Neuronal stem cell (in vitro differentiated cells): ENCODE results near the gene RBBP7.

Experiments
- DNase-seq: peaks from one replicate; pipeline ENCODE4 v3.0.0-alpha.2; 2013; ENCODE audit warnings: low spot score
- H2AFZ ChIP-seq: one replicate; pipeline ENCODE4 v1.6.1; 2013; ENCODE audit warnings: mild to moderate bottlenecking, low read length, inconsistent platforms
- H2AK5ac ChIP-seq: 2 replicates; pipeline ENCODE4 v1.6.1; 2013; ENCODE audit warnings: low read depth, mild to moderate bottlenecking, inconsistent platforms, low read length, moderate library complexity, mixed read lengths
- H2BK120ac ChIP-seq: 2 replicates; pipeline ENCODE4 v1.6.1; 2013; ENCODE audit warnings: low read depth, mild to moderate bottlenecking, inconsistent platforms, low read length, moderate library complexity, mixed read lengths
- H2BK12ac ChIP-seq: one replicate; pipeline ENCODE4 v1.6.1; 2013; ENCODE audit warnings: low read length, inconsistent platforms
- H2BK15ac ChIP-seq: 2 replicates; pipeline ENCODE4 v1.6.1; 2013; ENCODE audit warnings: mild to moderate bottlenecking, low read length, inconsistent platforms, mixed read lengths
- H2BK5ac ChIP-seq: one replicate; pipeline ENCODE4 v1.6.1; 2013; ENCODE audit warnings: inconsistent platforms, mild to moderate bottlenecking, low read length, moderate library complexity
- H3K14ac ChIP-seq: one replicate; pipeline ENCODE4 v1.6.1; 2013; ENCODE audit warnings: low read length, inconsistent platforms
- H3K18ac ChIP-seq: 2 replicates; pipeline ENCODE4 v1.6.1; 2013; ENCODE audit warnings: low read length, inconsistent platforms
- H3K23ac ChIP-seq: 2 replicates; pipeline ENCODE4 v1.6.1; 2013; ENCODE audit warnings: low read depth, mild to moderate bottlenecking, mixed read lengths, low read length, inconsistent platforms; ENCODE audit not compliant: poor library complexity
- H3K27ac ChIP-seq: replicated peaks from 3 replicates; pipeline ENCODE4 v1.5.1; 2013; ENCODE audit warnings: low read length, inconsistent platforms
- H3K27me3 ChIP-seq, 3 experiments: 2 replicates each; pipeline ENCODE4 v1.6.1; 2013; ENCODE audit warnings: low read length in 3 of 3, mild to moderate bottlenecking in 2 of 3, inconsistent platforms in 1 of 3, low read depth in 1 of 3, mixed read lengths in 1 of 3, moderate library complexity in 1 of 3; ENCODE audit not compliant: control insufficient read depth in 3 of 3, insufficient read depth in 3 of 3
- H3K36me3 ChIP-seq, 2 donors: replicated peaks in 1 of 2; 2 replicates each; pipeline ENCODE4 v1.6.1; 2013; ENCODE audit warnings: low read length in 2 of 2; ENCODE audit not compliant: control insufficient read depth in 2 of 2, insufficient read depth in 2 of 2
- H3K4ac ChIP-seq: 2 replicates; pipeline ENCODE4 v1.6.1; 2013; ENCODE audit warnings: inconsistent platforms, mild to moderate bottlenecking, low read length, moderate library complexity
- H3K4me1 ChIP-seq, 2 donors: 1 replicate in 1 of 2; 2 replicates in 1 of 2; pipeline ENCODE4 v1.6.1; 2013; ENCODE audit warnings: low read length in 2 of 2, low read depth in 1 of 2; ENCODE audit not compliant: control insufficient read depth in 2 of 2, insufficient read depth in 1 of 2
- H3K4me2 ChIP-seq: one replicate; pipeline ENCODE4 v1.6.1; 2013; ENCODE audit warnings: mild to moderate bottlenecking, low read length, inconsistent platforms; ENCODE audit not compliant: insufficient read depth, poor library complexity, severe bottlenecking
- H3K4me3 ChIP-seq, 2 donors: 2 replicates each; pipeline ENCODE4 v1.5.1; 2013; ENCODE audit warnings: low read length in 2 of 2, mild to moderate bottlenecking in 2 of 2, inconsistent platforms in 1 of 2, moderate library complexity in 1 of 2
- H3K79me1 ChIP-seq: one replicate; pipeline ENCODE4 v1.6.1; 2013; ENCODE audit warnings: low read depth, mild to moderate bottlenecking, inconsistent platforms, low read length, moderate library complexity
- H3K9ac ChIP-seq: one replicate; pipeline ENCODE4 v1.6.1; 2013; ENCODE audit warnings: mild to moderate bottlenecking, low read depth, low read length, inconsistent platforms; ENCODE audit not compliant: poor library complexity
- H3K9me3 ChIP-seq, 2 donors: replicated peaks in 1 of 2; 2 replicates each; pipeline versions ENCODE3 to v1.6.1; 2013; ENCODE audit warnings: low read length in 2 of 2, mild to moderate bottlenecking in 2 of 2, inconsistent platforms in 1 of 2, low read depth in 1 of 2, mixed read lengths in 1 of 2, moderate library complexity in 1 of 2; ENCODE audit not compliant: control insufficient read depth in 2 of 2, insufficient read depth in 1 of 2
- H4K8ac ChIP-seq: one replicate; pipeline ENCODE4 v1.6.1; 2013; ENCODE audit warnings: low read depth, mild to moderate bottlenecking, inconsistent platforms, low read length, moderate library complexity
- H4K91ac ChIP-seq: one replicate; pipeline ENCODE4 v1.6.1; 2013; ENCODE audit warnings: low read length, low read depth, mild to moderate bottlenecking, inconsistent platforms; ENCODE audit not compliant: poor library complexity
- WGBS, 2 donors: extraction: QIAGEN DNeasy Blood & Tissue Kit; methylation state at CpG; one replicate each; pipeline ENCODE4 v1.1.7; 2013; ENCODE audit warnings: missing lambda C conversion rate in 2 of 2, mixed read lengths in 1 of 2; ENCODE audit not compliant: insufficient read length in 2 of 2, insufficient replicate concordance in 1 of 2; ENCODE audit errors: extremely low coverage in 2 of 2; 5-methylcytosine and 5-hydroxymethylcytosine counted together

Gene RBBP7

DNA sequence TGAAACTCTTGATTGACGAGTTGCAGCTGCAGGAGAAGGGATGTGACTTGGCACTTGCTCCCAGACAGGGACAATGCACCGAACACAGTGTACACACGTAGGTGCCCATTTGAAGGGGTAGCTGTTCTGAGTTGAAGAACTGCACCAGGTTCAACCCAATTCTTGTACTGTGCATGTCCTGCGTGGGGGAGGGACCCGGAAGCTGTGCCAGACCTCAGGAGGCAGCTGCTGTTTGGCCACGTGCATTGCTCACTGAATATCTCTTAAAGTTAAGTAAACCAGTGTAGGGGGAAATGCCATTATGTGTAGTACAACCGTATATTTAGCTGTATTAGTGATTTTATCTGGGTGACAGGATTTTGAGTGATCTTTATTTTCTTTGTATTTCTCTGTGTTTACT, 12.0 kb upstream of the RBBP7 start:
- WGBS, 2 donors: no CpG with 5 or more reads among the region's 7 CpGs
- Histone ChIP-seq H2BK120ac (no peak overlapping the region), H3K4me3 (no peak overlapping the region), H4K91ac (no peak overlapping the region), H3K27ac (no peak overlapping the region), H2BK15ac (no peak overlapping the region), H3K4ac (no peak overlapping the region), H3K14ac (no peak overlapping the region), H3K23ac (no peak overlapping the region), H3K9ac (no peak overlapping the region), H2AK5ac (no peak overlapping the region), H4K8ac (no peak overlapping the region), H3K9me3 (no peaks in the 10 kb centered on the region), H2BK12ac (no peak overlapping the region), H2BK5ac (no peak overlapping the region), H3K79me1 (no peaks in the 10 kb centered on the region), H2AFZ (peak overlapping the region; percentile 69), H3K36me3 (no peaks in the 10 kb centered on the region), H3K4me1 (no peaks in the 10 kb centered on the region), H3K4me2 (no peak overlapping the region), H3K18ac (no peak overlapping the region), H3K27me3 (peaks cover 0 to 67% (median 0%) of the 10 kb centered on the region in 3 experiments)
- no peak for DNase-seq

- DNase-seq: no peak
- H2AK5ac ChIP-seq: no peak overlapping the region
- no peaks in the 10 kb centered on the region for H3K4me1 ChIP-seq
- H3K4me2 ChIP-seq: no peak overlapping the region
- H3K36me3 ChIP-seq: no peaks in the 10 kb centered on the region
- no peak overlapping the region for H2AFZ ChIP-seq
- H2BK120ac ChIP-seq: no peak overlapping the region
- peaks cover 0 to 88% (median 0%) of the 10 kb centered on the region in 3 experiments for H3K27me3 ChIP-seq
- no peak overlapping the region for H3K18ac ChIP-seq
- H3K9me3 ChIP-seq: no peaks in the 10 kb centered on the region
- H2BK5ac ChIP-seq: no peak overlapping the region
- H4K8ac ChIP-seq: no peak overlapping the region
- H3K23ac ChIP-seq: no peak overlapping the region
- no peak overlapping the region for H3K9ac ChIP-seq
- H3K27ac ChIP-seq: no peak overlapping the region
- H3K4me3 ChIP-seq: no peak overlapping the region
- H3K79me1 ChIP-seq: no peaks in the 10 kb centered on the region
- H3K14ac ChIP-seq: no peak overlapping the region
- no peak overlapping the region for H4K91ac ChIP-seq
- no peak overlapping the region for H3K4ac ChIP-seq
- WGBS, 2 donors: no CpG with 5 or more reads among the region's 1 CpG
- no peak overlapping the region for H2BK15ac ChIP-seq
- H2BK12ac ChIP-seq: no peak overlapping the region
These were observed 6.5 kb upstream of the RBBP7 start for GRCh38 chrX:16876696-16877095.

- Histone ChIP-seq H3K9me3 (no peaks in the 10 kb centered on the region), H2BK5ac (no peak overlapping the region), H4K8ac (no peak overlapping the region), H3K36me3 (no peaks in the 10 kb centered on the region), H3K9ac (no peak overlapping the region), H3K23ac (no peak overlapping the region), H3K4ac (no peak overlapping the region), H4K91ac (no peak overlapping the region), H3K4me2 (no peak overlapping the region), H3K4me3 (no peak overlapping the region), H3K27me3 (peaks cover 0 to 78% (median 0%) of the 10 kb centered on the region in 3 experiments), H2AFZ (no peak overlapping the region), H2AK5ac (no peak overlapping the region), H2BK12ac (no peak overlapping the region), H2BK120ac (no peak overlapping the region), H3K14ac (no peak overlapping the region), H3K18ac (no peak overlapping the region), H3K4me1 (no peaks in the 10 kb centered on the region), H3K79me1 (no peaks in the 10 kb centered on the region), H3K27ac (no peak overlapping the region), H2BK15ac (no peak overlapping the region)
- DNase-seq: no peak
- no CpG with 5 or more reads among the region's 5 CpGs for WGBS, 2 donors
These were observed 4.4 kb upstream of the RBBP7 start for GRCh38 chrX:16874458-16875095.

DNA sequence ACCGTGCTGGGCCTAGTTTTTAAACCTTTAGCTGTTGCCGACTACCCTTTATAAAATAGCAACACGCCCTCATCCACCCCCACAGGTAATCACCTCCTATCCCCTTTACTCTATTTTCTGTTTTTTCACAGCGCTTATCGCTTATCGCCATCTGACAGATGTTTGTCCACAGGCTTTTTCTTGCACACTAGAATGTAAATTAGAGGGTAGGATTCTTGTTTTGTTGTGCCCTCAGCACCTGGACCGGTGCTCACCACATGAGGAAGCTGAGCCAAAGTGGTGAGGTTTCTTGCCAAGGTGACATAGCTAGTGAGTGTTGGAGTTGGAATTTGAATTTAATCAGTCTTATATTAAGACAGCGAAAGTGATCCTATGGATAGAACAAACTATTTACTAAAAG, 2.9 kb upstream of the RBBP7 start:
- H3K9me3 ChIP-seq: no peaks in the 10 kb centered on the region
- no peak overlapping the region for H3K27ac ChIP-seq
- H3K27me3 ChIP-seq: peaks cover 0 to 67% (median 0%) of the 10 kb centered on the region in 3 experiments
- H3K79me1 ChIP-seq: no peaks in the 10 kb centered on the region
- DNase-seq: no peak
- H3K18ac ChIP-seq: no peak overlapping the region
- H2BK120ac ChIP-seq: no peak overlapping the region
- H3K4me1 ChIP-seq: no peaks in the 10 kb centered on the region
- no peak overlapping the region for H3K4ac ChIP-seq
- no peak overlapping the region for H3K14ac ChIP-seq
- H3K23ac ChIP-seq: no peak overlapping the region
- H2BK5ac ChIP-seq: no peak overlapping the region
- H4K91ac ChIP-seq: no peak overlapping the region
- H3K36me3 ChIP-seq: peaks cover under 1 to 9% of the 10 kb centered on the region in 2 donors
- no peak overlapping the region for H3K9ac ChIP-seq
- no peak overlapping the region for H3K4me2 ChIP-seq
- no peak overlapping the region for H2BK12ac ChIP-seq
- no peak overlapping the region for H2AK5ac ChIP-seq
- H2BK15ac ChIP-seq: no peak overlapping the region
- WGBS, 2 donors: no CpG with 5 or more reads among the region's 8 CpGs
- H4K8ac ChIP-seq: no peak overlapping the region
- no peak overlapping the region for H3K4me3 ChIP-seq
- H2AFZ ChIP-seq: no peak overlapping the region
